D721Med (cell line): Measurements from ENCODE around the gene AUTS2.
A peak's percentile ranks its signal among the peaks of the same experiment; 100 is the strongest.

ENCODE experiments used
- DNase-seq: peaks from one replicate; pipeline ENCODE4 v3.0.0; 2011; ENCODE audit warnings: low spot score; ENCODE audit not compliant: insufficient read length
- FAIRE-seq: peaks from 2 replicates; lab custom pipeline; 2011; peaks lifted over from hg19 to GRCh38; lab: Jason Lieb, UNC
- CTCF ChIP-seq: IDR thresholded peaks from 2 replicates; pipeline ENCODE4 v1.5.1; 2012; ENCODE audit warnings: mild to moderate bottlenecking, control low read depth; ENCODE audit not compliant: insufficient read depth; ENCODE audit errors: missing control alignments

The AUTS2 gene

GRCh38 chr7:69953136-69954067, 355.1 kb downstream of the AUTS2 start:
- FAIRE-seq (peak; percentile 85), DNase-seq (no peak)
- TF ChIP-seq CTCF, result no peak

GRCh38 chr7:69956541-69956940, 358.3 kb downstream of the AUTS2 start:
- TF ChIP-seq CTCF, result no peak
- FAIRE-seq (no peak), DNase-seq (no peak)

- DNase-seq (no peak), FAIRE-seq (no peak)
- TF ChIP-seq CTCF, result no peak
These were observed 359.4 kb downstream of the AUTS2 start for GRCh38 chr7:69957661-69958060.

GRCh38 chr7:69959789-69960499, 361.7 kb downstream of the AUTS2 start:
- DNase-seq (no peak), FAIRE-seq (no peak)
- TF ChIP-seq CTCF, result no peak

- TF ChIP-seq CTCF, result no peak
- no peak for FAIRE-seq
- no peak for DNase-seq
These were observed 363.2 kb downstream of the AUTS2 start for GRCh38 chr7:69961436-69961835.

GRCh38 chr7:69962186-69963065, 364.2 kb downstream of the AUTS2 start:
- TF ChIP-seq CTCF, result no peak
- DNase-seq (no peak), FAIRE-seq (no peak)
